ENCODE results near the gene TBC1D22B.

DNA sequence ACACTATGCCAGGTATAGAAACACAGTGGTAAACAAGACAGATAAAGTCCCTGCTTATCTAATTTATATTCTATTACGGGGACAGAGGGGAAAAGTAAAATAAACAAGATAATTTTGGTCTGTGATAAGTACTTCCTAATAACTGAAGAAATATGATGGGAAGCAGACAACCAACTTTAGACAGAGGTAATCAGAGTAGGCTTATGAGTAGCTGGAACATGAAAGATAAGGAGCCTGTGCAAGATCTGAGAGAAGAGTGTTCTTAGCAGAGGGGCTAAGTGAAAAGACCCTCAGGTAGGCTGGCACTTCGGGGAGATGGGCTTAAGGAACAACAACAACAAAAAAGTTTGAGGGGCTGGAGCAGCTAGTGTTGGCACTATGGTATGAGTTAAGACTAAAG, 100.3 kb downstream of the TBC1D22B start:
- TF ChIP-seq, protein P1, sequence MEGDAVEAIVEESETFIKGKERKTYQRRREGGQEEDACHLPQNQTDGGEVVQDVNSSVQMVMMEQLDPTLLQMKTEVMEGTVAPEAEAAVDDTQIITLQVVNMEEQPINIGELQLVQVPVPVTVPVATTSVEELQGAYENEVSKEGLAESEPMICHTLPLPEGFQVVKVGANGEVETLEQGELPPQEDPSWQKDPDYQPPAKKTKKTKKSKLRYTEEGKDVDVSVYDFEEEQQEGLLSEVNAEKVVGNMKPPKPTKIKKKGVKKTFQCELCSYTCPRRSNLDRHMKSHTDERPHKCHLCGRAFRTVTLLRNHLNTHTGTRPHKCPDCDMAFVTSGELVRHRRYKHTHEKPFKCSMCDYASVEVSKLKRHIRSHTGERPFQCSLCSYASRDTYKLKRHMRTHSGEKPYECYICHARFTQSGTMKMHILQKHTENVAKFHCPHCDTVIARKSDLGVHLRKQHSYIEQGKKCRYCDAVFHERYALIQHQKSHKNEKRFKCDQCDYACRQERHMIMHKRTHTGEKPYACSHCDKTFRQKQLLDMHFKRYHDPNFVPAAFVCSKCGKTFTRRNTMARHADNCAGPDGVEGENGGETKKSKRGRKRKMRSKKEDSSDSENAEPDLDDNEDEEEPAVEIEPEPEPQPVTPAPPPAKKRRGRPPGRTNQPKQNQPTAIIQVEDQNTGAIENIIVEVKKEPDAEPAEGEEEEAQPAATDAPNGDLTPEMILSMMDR (conservative IDR thresholded peaks at IDR 0.05; ENCODE audit: low read depth in 2 of 2) = no peak
- TF ChIP-seq, protein P2, sequence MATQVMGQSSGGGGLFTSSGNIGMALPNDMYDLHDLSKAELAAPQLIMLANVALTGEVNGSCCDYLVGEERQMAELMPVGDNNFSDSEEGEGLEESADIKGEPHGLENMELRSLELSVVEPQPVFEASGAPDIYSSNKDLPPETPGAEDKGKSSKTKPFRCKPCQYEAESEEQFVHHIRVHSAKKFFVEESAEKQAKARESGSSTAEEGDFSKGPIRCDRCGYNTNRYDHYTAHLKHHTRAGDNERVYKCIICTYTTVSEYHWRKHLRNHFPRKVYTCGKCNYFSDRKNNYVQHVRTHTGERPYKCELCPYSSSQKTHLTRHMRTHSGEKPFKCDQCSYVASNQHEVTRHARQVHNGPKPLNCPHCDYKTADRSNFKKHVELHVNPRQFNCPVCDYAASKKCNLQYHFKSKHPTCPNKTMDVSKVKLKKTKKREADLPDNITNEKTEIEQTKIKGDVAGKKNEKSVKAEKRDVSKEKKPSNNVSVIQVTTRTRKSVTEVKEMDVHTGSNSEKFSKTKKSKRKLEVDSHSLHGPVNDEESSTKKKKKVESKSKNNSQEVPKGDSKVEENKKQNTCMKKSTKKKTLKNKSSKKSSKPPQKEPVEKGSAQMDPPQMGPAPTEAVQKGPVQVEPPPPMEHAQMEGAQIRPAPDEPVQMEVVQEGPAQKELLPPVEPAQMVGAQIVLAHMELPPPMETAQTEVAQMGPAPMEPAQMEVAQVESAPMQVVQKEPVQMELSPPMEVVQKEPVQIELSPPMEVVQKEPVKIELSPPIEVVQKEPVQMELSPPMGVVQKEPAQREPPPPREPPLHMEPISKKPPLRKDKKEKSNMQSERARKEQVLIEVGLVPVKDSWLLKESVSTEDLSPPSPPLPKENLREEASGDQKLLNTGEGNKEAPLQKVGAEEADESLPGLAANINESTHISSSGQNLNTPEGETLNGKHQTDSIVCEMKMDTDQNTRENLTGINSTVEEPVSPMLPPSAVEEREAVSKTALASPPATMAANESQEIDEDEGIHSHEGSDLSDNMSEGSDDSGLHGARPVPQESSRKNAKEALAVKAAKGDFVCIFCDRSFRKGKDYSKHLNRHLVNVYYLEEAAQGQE (IDR thresholded peaks at IDR 0.05; ENCODE audit: unreplicated experiment) = no peak
- TF ChIP-seq POLR2AphosphoS5 (IDR thresholded peaks at IDR 0.05; ENCODE audit: low read depth) (no peak), EZH2 (IDR thresholded peaks at IDR 0.05; ENCODE audit: low read depth, unreplicated experiment) (no peak), CREB1 (CRISPR knock-in tag; IDR thresholded peaks at IDR 0.05; ENCODE audit: low read depth) (no peak), EZH2phosphoT487 (IDR thresholded peaks at IDR 0.05; ENCODE audit: unreplicated experiment) (no peak), NANOG (IDR thresholded peaks at IDR 0.05; ENCODE audit: borderline replicate concordance) (no peak), JUNB (IDR thresholded peaks at IDR 0.05; ENCODE audit: unreplicated experiment) (no peak), ZNF114 (CRISPR knock-in tag; IDR thresholded peaks at IDR 0.05) (no peak), ZNF331 (CRISPR knock-in tag; IDR thresholded peaks at IDR 0.05; ENCODE audit: low read depth) (no peak)
- TF ChIP-seq, protein P3, sequence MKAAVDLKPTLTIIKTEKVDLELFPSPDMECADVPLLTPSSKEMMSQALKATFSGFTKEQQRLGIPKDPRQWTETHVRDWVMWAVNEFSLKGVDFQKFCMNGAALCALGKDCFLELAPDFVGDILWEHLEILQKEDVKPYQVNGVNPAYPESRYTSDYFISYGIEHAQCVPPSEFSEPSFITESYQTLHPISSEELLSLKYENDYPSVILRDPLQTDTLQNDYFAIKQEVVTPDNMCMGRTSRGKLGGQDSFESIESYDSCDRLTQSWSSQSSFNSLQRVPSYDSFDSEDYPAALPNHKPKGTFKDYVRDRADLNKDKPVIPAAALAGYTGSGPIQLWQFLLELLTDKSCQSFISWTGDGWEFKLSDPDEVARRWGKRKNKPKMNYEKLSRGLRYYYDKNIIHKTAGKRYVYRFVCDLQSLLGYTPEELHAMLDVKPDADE (IDR thresholded peaks at IDR 0.05) = no peak
- TF ChIP-seq, protein P4, sequence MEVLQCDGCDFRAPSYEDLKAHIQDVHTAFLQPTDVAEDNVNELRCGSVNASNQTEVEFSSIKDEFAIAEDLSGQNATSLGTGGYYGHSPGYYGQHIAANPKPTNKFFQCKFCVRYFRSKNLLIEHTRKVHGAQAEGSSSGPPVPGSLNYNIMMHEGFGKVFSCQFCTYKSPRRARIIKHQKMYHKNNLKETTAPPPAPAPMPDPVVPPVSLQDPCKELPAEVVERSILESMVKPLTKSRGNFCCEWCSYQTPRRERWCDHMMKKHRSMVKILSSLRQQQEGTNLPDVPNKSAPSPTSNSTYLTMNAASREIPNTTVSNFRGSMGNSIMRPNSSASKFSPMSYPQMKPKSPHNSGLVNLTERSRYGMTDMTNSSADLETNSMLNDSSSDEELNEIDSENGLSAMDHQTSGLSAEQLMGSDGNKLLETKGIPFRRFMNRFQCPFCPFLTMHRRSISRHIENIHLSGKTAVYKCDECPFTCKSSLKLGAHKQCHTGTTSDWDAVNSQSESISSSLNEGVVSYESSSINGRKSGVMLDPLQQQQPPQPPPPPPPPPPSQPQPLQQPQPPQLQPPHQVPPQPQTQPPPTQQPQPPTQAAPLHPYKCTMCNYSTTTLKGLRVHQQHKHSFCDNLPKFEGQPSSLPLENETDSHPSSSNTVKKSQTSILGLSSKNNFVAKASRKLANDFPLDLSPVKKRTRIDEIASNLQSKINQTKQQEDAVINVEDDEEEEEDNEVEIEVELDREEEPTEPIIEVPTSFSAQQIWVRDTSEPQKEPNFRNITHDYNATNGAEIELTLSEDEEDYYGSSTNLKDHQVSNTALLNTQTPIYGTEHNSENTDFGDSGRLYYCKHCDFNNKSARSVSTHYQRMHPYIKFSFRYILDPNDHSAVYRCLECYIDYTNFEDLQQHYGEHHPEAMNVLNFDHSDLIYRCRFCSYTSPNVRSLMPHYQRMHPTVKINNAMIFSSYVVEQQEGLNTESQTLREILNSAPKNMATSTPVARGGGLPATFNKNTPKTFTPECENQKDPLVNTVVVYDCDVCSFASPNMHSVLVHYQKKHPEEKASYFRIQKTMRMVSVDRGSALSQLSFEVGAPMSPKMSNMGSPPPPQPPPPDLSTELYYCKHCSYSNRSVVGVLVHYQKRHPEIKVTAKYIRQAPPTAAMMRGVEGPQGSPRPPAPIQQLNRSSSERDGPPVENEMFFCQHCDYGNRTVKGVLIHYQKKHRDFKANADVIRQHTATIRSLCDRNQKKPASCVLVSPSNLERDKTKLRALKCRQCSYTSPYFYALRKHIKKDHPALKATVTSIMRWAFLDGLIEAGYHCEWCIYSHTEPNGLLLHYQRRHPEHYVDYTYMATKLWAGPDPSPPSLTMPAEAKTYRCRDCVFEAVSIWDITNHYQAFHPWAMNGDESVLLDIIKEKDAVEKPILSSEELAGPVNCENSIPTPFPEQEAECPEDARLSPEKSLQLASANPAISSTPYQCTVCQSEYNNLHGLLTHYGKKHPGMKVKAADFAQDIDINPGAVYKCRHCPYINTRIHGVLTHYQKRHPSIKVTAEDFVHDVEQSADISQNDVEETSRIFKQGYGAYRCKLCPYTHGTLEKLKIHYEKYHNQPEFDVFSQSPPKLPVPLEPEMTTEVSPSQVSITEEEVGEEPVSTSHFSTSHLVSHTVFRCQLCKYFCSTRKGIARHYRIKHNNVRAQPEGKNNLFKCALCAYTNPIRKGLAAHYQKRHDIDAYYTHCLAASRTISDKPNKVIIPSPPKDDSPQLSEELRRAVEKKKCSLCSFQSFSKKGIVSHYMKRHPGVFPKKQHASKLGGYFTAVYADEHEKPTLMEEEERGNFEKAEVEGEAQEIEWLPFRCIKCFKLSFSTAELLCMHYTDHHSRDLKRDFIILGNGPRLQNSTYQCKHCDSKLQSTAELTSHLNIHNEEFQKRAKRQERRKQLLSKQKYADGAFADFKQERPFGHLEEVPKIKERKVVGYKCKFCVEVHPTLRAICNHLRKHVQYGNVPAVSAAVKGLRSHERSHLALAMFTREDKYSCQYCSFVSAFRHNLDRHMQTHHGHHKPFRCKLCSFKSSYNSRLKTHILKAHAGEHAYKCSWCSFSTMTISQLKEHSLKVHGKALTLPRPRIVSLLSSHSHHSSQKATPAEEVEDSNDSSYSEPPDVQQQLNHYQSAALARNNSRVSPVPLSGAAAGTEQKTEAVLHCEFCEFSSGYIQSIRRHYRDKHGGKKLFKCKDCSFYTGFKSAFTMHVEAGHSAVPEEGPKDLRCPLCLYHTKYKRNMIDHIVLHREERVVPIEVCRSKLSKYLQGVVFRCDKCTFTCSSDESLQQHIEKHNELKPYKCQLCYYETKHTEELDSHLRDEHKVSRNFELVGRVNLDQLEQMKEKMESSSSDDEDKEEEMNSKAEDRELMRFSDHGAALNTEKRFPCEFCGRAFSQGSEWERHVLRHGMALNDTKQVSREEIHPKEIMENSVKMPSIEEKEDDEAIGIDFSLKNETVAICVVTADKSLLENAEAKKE (CRISPR knock-in tag; IDR thresholded peaks at IDR 0.05) = no peak
